ENCODE results near the gene SFXN2. TPM values are rescaled to one million over a fixed set of nuclear protein-coding genes. Genes with fewer than 3 reads are reported as not detected.
A peak's percentile ranks its signal among the peaks of the same experiment; 100 is the strongest.
"Not testable (repeated sequence)": the region's sequence is repeated elsewhere in the genome, so short reads cannot be mapped to it uniquely, and the experiment has no call there.

SFXN2 gene
- total RNA-seq, 5 donors from 2014 or later (not counting 1 experiment from before 2014, with no cell fraction given): 9.2 to 32.6 (median 22.6) TPM

DNA sequence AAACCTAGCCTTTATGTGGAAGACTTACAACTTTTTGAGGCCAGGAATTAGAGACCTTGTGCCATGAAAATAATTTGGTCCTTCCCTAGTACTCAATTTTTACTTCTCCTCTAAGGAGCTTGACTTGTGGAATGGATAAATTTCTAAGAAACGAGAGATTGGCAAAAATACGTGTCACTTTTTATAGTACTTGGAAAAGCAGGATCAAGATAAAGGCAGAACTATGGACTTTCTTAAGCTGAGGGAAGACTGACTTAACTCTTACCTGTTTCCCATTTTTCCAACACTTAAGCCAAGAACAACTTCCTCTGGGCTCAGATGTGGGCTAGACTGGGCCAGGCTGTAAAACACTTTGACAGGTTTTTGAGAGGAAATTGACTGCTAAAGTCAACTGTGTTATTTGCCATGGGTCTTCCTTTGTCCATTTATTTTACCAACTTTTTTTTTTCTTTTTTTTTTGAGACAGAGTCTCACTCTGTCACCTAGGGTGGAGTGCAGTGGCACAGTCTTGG lies 27.3 kb downstream of the SFXN2 start:
- WGBS (ENCODE audit: insufficient coverage): no CpG with 5 or more reads among the region's 2 CpGs
- ATAC-seq (replicated peaks in 1 of 4) (no peak), DNase-seq (no peak)
- peaks cover 18 to 19% of the 10 kb centered on the region in 2 experiments for H3K4me1 ChIP-seq (ENCODE audit: control insufficient read depth in 1 of 2, extremely low read depth in 1 of 2, insufficient read depth in 2 of 2, low read length in 2 of 2)
- peaks cover 0 to 6% (median 0%) of the 10 kb centered on the region in 3 donors for H3K9me3 Mint-ChIP-seq
- POLR2A ChIA-PET: interaction anchor here in 1 of 2 donors (1.2 kb wide), 1 partner anchor 12 kb away, joined by 3 read pairs; no protein-coding TSS in a partner anchor
- H3K4me3 ChIP-seq (ENCODE audit: control insufficient read depth in 1 of 2, extremely low read depth in 1 of 2, low read length in 1 of 2): no peak overlapping the region
- H3K27ac ChIP-seq (ENCODE audit: low read length): no peak overlapping the region
- H3K27me3 ChIP-seq (replicated peaks in 1 of 2; ENCODE audit: control insufficient read depth in 2 of 2, extremely low read depth in 1 of 2, insufficient read depth in 2 of 2, low read length in 1 of 2): no peaks in the 10 kb centered on the region
- H3K36me3 ChIP-seq (ENCODE audit: control insufficient read depth in 2 of 2, extremely low read depth in 1 of 2, insufficient read depth in 1 of 2, low read length in 1 of 2): peaks cover 0 to 5% of the 10 kb centered on the region in 2 donors
- CTCF ChIA-PET: interaction anchor here (0.6 to 3.0 kb wide), 2 partner anchors 28 to 293 kb away, joined by 3 to 28 read pairs; partner anchors contain the start of genes ARL3 (in 1 of the 2) and SFXN2 (in 1 of the 2)
- H3K4me1 Mint-ChIP-seq: peaks cover 38 to 42% (median 40%) of the 10 kb centered on the region in 3 donors
- H3K36me3 Mint-ChIP-seq: peaks cover 12% of the 10 kb centered on the region
- H3K27me3 Mint-ChIP-seq: no peaks in the 10 kb centered on the region
- H3K27ac Mint-ChIP-seq: no peak overlapping the region
- no peak overlapping the region for H3K4me3 Mint-ChIP-seq
- H3K9me3 ChIP-seq: no peaks in the 10 kb centered on the region

DNA sequence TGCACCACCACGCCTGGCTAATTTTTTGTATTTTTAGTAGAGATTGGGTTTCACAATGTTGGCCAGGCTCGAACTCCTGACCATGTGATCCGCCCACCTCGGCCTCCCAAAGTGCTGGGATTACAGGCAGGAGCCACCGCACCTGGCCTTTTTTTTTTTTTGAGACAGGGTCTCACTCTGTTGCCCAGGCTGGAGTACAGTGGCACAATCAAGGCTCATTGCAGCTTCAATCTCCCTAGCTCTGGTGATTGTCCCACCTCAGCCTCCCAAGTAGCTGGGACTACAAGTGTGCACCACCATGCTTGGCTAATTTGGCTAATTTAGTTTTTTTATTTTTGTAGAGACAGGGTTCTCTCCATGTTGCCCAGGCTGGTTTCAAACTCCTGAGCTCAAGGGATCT lies 27.9 kb downstream of the SFXN2 start:
- peaks cover 19 to 22% of the 10 kb centered on the region in 2 experiments for H3K4me1 ChIP-seq (ENCODE audit: control insufficient read depth in 1 of 2, extremely low read depth in 1 of 2, insufficient read depth in 2 of 2, low read length in 2 of 2)
- H3K27ac Mint-ChIP-seq; H3K27me3 Mint-ChIP-seq; H3K27me3 ChIP-seq (replicated peaks in 1 of 2; ENCODE audit: control insufficient read depth in 2 of 2, extremely low read depth in 1 of 2, insufficient read depth in 2 of 2, low read length in 1 of 2); H3K9me3 ChIP-seq; H3K4me3 Mint-ChIP-seq; H3K9me3 Mint-ChIP-seq; H3K27ac ChIP-seq (ENCODE audit: low read length); DNase-seq; H3K4me3 ChIP-seq (ENCODE audit: control insufficient read depth in 1 of 2, extremely low read depth in 1 of 2, low read length in 1 of 2); ATAC-seq (replicated peaks in 1 of 4); H3K36me3 Mint-ChIP-seq; H3K36me3 ChIP-seq (ENCODE audit: control insufficient read depth in 2 of 2, extremely low read depth in 1 of 2, insufficient read depth in 1 of 2, low read length in 1 of 2): not testable (repeated sequence)
- ChIA-PET POLR2A (interaction anchor here in 1 of 2 donors (1.2 kb wide), 1 partner anchor 11 kb away, joined by 3 read pairs; no protein-coding TSS in a partner anchor), CTCF (interaction anchor here in 1 of 2 donors (1.7 to 3.0 kb wide), 2 partner anchors 11 to 28 kb away, joined by 6 to 28 read pairs; partner anchors contain the start of genes ARL3 and SFXN2)
- 100% methylated on average over 3 of the region's 5 CpGs for WGBS (ENCODE audit: insufficient coverage)
- peaks cover 40 to 44% (median 42%) of the 10 kb centered on the region in 3 donors for H3K4me1 Mint-ChIP-seq

DNA sequence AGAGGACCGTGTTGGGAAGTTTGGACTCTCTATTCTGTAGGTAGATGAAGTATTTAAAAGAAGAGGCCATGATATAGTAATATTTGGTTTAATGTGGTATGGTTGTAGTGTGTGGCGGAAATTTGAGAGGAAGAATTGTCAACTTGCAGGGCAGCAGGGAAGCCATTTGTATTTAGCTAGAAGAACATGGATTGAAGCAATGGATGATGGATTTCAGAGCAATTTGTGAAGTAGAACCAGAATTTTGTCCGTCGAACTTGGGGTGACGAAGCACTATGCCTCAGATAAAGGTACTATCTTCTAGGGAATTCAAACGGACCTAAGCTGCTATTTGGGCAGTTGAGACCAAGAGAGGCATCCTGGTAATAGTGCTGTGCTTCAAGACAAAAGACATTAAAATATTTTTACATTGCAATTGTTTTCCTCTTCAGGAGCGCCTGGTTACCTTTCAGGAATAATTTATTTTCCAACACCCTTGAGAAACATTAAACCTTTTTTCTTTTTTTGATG lies 28.7 kb downstream of the SFXN2 start:
- CTCF ChIA-PET: interaction anchor here in 1 of 2 donors (1.0 to 3.0 kb wide), 4 partner anchors 9 to 241 kb away, joined by 3 to 28 read pairs (median 6); partner anchors contain the start of genes ACTR1A, ARL3 and SFXN2
- peaks cover 19 to 22% of the 10 kb centered on the region in 2 experiments for H3K4me1 ChIP-seq (ENCODE audit: control insufficient read depth in 1 of 2, extremely low read depth in 1 of 2, insufficient read depth in 2 of 2, low read length in 2 of 2)
- Mint-ChIP-seq H3K27ac (peak overlapping the region; percentile 86 to 89), H3K4me1 (peaks cover 41 to 47% (median 46%) of the 10 kb centered on the region in 3 donors), H3K36me3 (peaks cover 5% of the 10 kb centered on the region), H3K27me3 (no peaks in the 10 kb centered on the region), H3K9me3 (peaks cover 0 to 6% (median 0%) of the 10 kb centered on the region in 3 donors), H3K4me3 (peak overlapping the region; percentile 87 to 98 (median 95))
- peak in 1 of 4 experiments; percentile 0 for ATAC-seq (replicated peaks in 1 of 4)
- POLR2A ChIA-PET: no interaction called here
- peak overlapping the region; percentile 25 for H3K27ac ChIP-seq (ENCODE audit: low read length)
- H3K27me3 ChIP-seq (replicated peaks in 1 of 2; ENCODE audit: control insufficient read depth in 2 of 2, extremely low read depth in 1 of 2, insufficient read depth in 2 of 2, low read length in 1 of 2): no peaks in the 10 kb centered on the region
- no peak for DNase-seq
- peak overlapping the region in 1 of 2 donors; percentile 22 for H3K4me3 ChIP-seq (ENCODE audit: control insufficient read depth in 1 of 2, extremely low read depth in 1 of 2, low read length in 1 of 2)
- no peaks in the 10 kb centered on the region for H3K36me3 ChIP-seq (ENCODE audit: control insufficient read depth in 2 of 2, extremely low read depth in 1 of 2, insufficient read depth in 1 of 2, low read length in 1 of 2)
- no peaks in the 10 kb centered on the region for H3K9me3 ChIP-seq
- WGBS (ENCODE audit: insufficient coverage): 69% methylated on average over 5 of the region's 7 CpGs

DNA sequence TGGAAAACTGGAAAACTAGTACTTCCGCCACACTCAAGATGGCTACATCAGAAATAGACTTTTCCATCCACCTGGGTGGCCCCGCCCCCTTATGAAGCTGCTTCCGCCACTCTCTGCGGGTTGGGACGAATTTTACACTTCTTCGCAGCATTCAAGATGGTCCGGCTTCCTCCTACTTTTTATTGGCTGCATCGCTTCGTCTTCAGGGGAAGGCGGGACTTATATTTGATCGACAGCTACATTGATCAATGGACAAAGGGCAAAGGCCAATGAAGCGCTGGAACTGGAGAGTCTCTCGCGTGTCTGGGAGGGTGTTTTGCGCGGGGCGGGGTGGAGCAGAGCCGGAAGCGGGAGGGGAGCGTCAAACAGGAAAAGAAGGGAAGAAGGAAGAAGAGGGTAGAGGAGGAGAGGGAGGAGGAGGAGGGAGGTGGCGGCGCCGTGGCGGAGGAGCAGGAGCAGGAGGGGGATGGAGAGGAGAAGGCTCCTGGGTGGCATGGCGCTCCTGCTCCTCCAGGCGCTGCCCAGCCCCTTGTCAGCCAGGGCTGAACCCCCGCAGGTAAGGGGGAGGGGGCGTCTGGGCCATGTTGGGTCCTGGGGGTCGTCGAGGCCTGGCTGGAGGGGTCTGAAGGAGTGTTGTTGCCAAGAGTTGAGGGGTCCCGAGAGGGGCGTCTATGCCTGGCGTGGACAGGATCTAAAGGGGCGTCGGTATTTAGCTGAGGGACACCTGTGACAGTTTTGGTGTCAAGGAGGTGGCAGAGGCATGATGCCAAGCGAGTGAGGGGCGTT lies 29.3 kb downstream of the SFXN2 start, which contains the start of gene WBP1L:
Gene WBP1L, plus strand, starts transcription at position 361 of the 786 bp plus-strand sequence. Its CDS starts 106 bp downstream, at position 467.
- Mint-ChIP-seq H3K4me1 (peaks cover 47 to 54% (median 53%) of the 10 kb centered on the region in 3 donors), H3K27me3 (no peaks in the 10 kb centered on the region), H3K27ac (peak within 1 kb of the TSS; percentile 86 to 89), H3K36me3 (peaks cover 11% of the 10 kb centered on the region), H3K4me3 (peak within 1 kb of the TSS; percentile 87 to 98 (median 95)), H3K9me3 (peaks cover 0 to 6% (median 0%) of the 10 kb centered on the region in 3 donors)
- Histone ChIP-seq H3K4me1 (ENCODE audit: control insufficient read depth in 1 of 2, extremely low read depth in 1 of 2, insufficient read depth in 2 of 2, low read length in 2 of 2) (peaks cover 19 to 22% of the 10 kb centered on the region in 2 experiments), H3K27ac (ENCODE audit: low read length) (peak within 1 kb of the TSS; percentile 50), H3K36me3 (ENCODE audit: control insufficient read depth in 2 of 2, extremely low read depth in 1 of 2, insufficient read depth in 1 of 2, low read length in 1 of 2) (no peaks in the 10 kb centered on the region), H3K4me3 (ENCODE audit: control insufficient read depth in 1 of 2, extremely low read depth in 1 of 2, low read length in 1 of 2) (peak within 1 kb of the TSS; percentile 85 to 97), H3K27me3 (replicated peaks in 1 of 2; ENCODE audit: control insufficient read depth in 2 of 2, extremely low read depth in 1 of 2, insufficient read depth in 2 of 2, low read length in 1 of 2) (no peaks in the 10 kb centered on the region), H3K9me3 (no peaks in the 10 kb centered on the region)
- POLR2A ChIA-PET: interaction anchor here in 1 of 2 donors (0.5 to 0.6 kb wide), 2 partner anchors 9 to 411 kb away, joined by 3 to 5 read pairs; no protein-coding TSS in a partner anchor
- CTCF ChIA-PET: interaction anchor here (0.5 to 3.0 kb wide), 9 partner anchors 9 to 241 kb away, joined by 3 to 28 read pairs (median 4); partner anchors contain the start of genes SFXN2 (in 2 of the 2), ACTR1A (in 1 of the 2) and ARL3 (in 1 of the 2)
- WGBS (ENCODE audit: insufficient coverage): under 1% methylated on average over 34 of the region's 37 CpGs
- peak; percentile 87 to 98 (median 95) for DNase-seq
- peak; percentile 96 to 98 (median 97) for ATAC-seq (replicated peaks in 1 of 4)

DNA sequence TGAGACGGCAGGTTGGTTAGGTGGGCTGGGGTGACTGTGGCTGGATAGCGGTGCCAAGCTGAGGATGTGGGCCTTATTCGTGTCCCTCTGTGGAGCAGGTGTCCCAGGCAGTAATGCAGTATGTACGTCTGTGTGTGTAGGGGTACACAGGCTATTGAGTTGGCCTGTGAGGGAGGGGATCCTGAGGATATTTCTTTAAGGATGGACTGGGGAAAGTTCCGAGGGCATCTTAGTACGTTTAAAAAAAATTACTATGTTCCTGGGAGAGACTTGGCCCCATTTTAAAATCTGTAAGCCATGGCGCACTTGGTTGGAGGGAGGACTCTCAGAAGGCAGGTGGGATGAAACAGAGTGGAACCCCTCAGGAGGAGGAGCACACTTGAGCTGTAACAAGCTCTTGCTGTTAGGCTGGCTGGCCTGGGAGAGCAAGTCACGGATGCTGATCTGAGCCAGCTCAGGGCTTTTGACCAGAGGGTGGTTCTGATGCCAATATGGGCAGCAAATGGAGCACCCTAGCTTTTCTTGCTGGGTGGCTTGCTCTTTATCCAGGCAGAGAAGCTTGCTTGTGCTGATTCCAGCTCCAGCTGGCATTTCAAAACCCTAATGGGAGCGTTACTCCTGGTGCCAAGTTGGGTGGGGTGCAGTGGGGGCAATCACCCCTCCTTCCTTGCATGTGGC lies 30.1 kb downstream of the SFXN2 start:
- peak overlapping the region; percentile 87 to 98 (median 95) for H3K4me3 Mint-ChIP-seq

More for the DNA sequence above, 30.1 kb downstream of the SFXN2 start:
- H3K27me3 Mint-ChIP-seq: no peaks in the 10 kb centered on the region
- 13% methylated on average over 9 of the region's 9 CpGs for WGBS (ENCODE audit: insufficient coverage)
- POLR2A ChIA-PET: interaction anchor here in 1 of 2 donors (0.5 kb wide), 1 partner anchor 28 kb away, joined by 3 read pairs; no protein-coding TSS in a partner anchor
- H3K9me3 Mint-ChIP-seq: peaks cover 0 to 6% (median 0%) of the 10 kb centered on the region in 3 donors
- Histone ChIP-seq H3K27ac (ENCODE audit: low read length) (peak overlapping the region; percentile 50), H3K4me3 (ENCODE audit: control insufficient read depth in 1 of 2, extremely low read depth in 1 of 2, low read length in 1 of 2) (peak overlapping the region; percentile 85 to 97), H3K27me3 (replicated peaks in 1 of 2; ENCODE audit: control insufficient read depth in 2 of 2, extremely low read depth in 1 of 2, insufficient read depth in 2 of 2, low read length in 1 of 2) (no peaks in the 10 kb centered on the region), H3K9me3 (no peaks in the 10 kb centered on the region), H3K36me3 (ENCODE audit: control insufficient read depth in 2 of 2, extremely low read depth in 1 of 2, insufficient read depth in 1 of 2, low read length in 1 of 2) (no peaks in the 10 kb centered on the region), H3K4me1 (ENCODE audit: control insufficient read depth in 1 of 2, extremely low read depth in 1 of 2, insufficient read depth in 2 of 2, low read length in 2 of 2) (peaks cover 19 to 22% of the 10 kb centered on the region in 2 experiments)
- DNase-seq (peak in 7 of 35 experiments; percentile 4 to 39 (median 10)), ATAC-seq (replicated peaks in 1 of 4) (peak; percentile 12 to 22 (median 14))
- peaks cover 12% of the 10 kb centered on the region for H3K36me3 Mint-ChIP-seq
- CTCF ChIA-PET: interaction anchor here (0.5 to 3.0 kb wide), 5 partner anchors 21 to 130 kb away, joined by 3 to 28 read pairs (median 4); partner anchors contain the start of genes SFXN2 (in 2 of the 2) and ARL3 (in 1 of the 2)
- peak overlapping the region; percentile 86 to 89 for H3K27ac Mint-ChIP-seq
- peaks cover 49 to 56% (median 55%) of the 10 kb centered on the region in 3 donors for H3K4me1 Mint-ChIP-seq

Data from T-cell (primary cell).